22Rv1 (cell line): Measurements from ENCODE around the gene TUBA3D.
"Not testable (repeated sequence)": the region's sequence is repeated elsewhere in the genome, so short reads cannot be mapped to it uniquely, and the experiment has no call there.

Source experiments
- ZFX ChIP-seq: fragments of 450-650 bp; IDR thresholded peaks from 2 replicates; pipeline ENCODE4 v1.6.1; 2017; ENCODE audit warnings: antibody characterized with exemption, borderline replicate concordance
- TF ChIP-seq, protein P1 (sequence below): fragments of 450-650 bp; IDR thresholded peaks from 2 replicates; pipeline ENCODE4 v1.5.1; 2017; ENCODE audit warnings: mild to moderate bottlenecking

DNA sequence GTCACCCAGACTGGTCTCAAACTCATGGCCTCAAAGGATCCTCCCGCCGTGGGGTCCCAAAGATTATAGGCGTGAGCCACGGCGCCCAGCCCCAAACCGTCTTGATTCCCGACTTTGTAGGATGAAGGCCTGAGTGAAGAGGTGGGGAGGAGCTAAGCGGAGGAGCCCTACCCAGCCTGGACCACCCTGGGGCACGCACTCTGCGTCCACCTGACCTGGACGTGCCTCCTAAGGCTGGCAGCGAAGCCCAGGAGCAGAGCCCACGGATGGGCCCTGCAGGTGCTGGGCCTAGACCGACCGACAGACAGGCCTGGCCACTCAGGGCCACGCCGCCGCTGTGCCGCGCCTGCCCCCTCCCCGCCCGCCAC, 15.5 kb downstream of the TUBA3D start:
- TF ChIP-seq, protein P1, sequence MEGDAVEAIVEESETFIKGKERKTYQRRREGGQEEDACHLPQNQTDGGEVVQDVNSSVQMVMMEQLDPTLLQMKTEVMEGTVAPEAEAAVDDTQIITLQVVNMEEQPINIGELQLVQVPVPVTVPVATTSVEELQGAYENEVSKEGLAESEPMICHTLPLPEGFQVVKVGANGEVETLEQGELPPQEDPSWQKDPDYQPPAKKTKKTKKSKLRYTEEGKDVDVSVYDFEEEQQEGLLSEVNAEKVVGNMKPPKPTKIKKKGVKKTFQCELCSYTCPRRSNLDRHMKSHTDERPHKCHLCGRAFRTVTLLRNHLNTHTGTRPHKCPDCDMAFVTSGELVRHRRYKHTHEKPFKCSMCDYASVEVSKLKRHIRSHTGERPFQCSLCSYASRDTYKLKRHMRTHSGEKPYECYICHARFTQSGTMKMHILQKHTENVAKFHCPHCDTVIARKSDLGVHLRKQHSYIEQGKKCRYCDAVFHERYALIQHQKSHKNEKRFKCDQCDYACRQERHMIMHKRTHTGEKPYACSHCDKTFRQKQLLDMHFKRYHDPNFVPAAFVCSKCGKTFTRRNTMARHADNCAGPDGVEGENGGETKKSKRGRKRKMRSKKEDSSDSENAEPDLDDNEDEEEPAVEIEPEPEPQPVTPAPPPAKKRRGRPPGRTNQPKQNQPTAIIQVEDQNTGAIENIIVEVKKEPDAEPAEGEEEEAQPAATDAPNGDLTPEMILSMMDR: not testable (repeated sequence)
- TF ChIP-seq ZFX: not testable (repeated sequence)
